Measurements from ENCODE around the gene SPATA31A1. TPM values are rescaled to one million over a fixed set of nuclear protein-coding genes. Genes with fewer than 3 reads are reported as not detected.
"Not testable (repeated sequence)": the region's sequence is repeated elsewhere in the genome, so short reads cannot be mapped to it uniquely, and the experiment has no call there.

Gene SPATA31A1
- polyA plus RNA-seq (not detected in 2 replicates), polyA minus RNA-seq (not detected in 2 replicates)

DNA sequence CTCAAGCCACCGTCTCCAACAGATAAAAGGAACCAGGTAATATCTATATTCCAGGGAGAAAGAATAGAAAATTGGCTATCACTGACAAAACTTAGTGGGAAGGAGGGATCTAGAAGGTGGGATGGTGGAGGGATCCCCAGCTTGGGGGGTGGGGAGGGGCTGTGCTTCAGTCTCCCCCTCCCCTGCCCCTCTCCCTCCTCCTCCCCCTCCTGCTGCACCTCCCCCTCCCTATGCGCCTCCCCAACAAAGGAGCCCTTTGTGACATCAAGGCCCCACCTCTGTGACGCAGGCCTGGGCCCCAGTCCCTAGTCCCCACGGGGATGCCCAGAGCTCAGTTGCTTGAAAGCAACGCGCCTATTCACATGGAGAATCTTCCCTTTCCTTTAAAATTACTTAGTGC, at the start of gene SPATA31A1:
Gene SPATA31A1, plus strand, starts transcription at position 301 of the 400 bp plus-strand sequence. Its CDS starts 62 bp downstream, at position 363.
- not testable (repeated sequence) for H3K9ac ChIP-seq (ENCODE audit: low read length); H3F3A ChIP-seq (ENCODE audit: insufficient read depth, low read length, poor library complexity, severe bottlenecking); H3K27ac ChIP-seq (ENCODE audit: low read length); H3K4me2 ChIP-seq (ENCODE audit: low read length); H3K9me3 ChIP-seq (ENCODE audit: low read length); H4K20me1 ChIP-seq (ENCODE audit: insufficient read depth); H3K9me2 ChIP-seq (ENCODE audit: insufficient read depth, low read length); H3K27me3 ChIP-seq (ENCODE audit: insufficient read depth, low read depth, low read length); H3K4me3 ChIP-seq (ENCODE audit: low read length); H3K79me2 ChIP-seq (replicated peaks; ENCODE audit: insufficient read depth, low read length); H2AFZ ChIP-seq (ENCODE audit: low read depth, low read length); H3K36me3 ChIP-seq (ENCODE audit: insufficient read depth, low read length)

DNA sequence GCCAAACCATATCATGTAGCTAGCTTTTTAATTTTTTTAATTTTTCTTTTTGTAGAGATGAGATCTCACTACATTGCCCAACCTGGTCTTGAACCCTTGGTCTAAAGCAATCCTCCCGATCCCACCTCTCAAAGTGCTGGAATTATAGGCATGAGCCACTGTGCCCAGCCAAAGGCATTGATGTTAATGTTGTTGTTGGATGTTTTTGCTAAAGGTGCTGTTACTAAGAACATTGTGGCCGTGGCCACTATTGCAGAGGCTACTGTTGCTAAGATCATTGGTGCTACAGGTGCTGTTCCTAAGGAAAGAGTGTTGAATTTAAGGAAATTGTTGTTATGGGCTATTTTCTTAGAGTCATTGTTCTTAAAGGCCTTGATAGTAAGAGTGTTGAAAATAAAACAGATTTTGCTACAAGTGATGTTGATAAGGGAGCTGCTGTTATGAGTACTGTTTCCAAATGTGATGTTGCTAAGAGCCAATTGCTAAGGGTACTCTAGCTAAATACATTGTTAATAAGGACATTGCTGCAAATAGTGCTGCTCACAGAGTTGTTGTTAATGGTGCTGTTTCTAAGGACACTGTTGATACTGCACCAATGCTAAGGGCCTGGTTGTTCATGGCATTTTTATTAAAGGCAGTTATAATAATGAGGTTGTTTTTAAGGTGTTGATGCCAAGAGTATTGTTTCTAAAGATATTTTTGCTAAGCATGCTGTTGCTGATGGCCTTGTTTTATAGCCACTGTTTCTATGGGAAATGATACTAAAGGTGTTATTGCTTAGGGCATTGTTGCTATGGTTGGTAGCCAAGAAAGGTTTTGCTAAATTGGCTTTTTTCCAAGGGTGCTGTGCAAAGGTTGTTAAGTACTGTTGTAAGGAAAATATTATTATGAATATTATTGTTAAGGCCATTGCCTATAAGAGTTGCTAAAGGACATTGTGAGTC, 52.1 kb downstream of the SPATA31A1 start:
- H2AFZ ChIP-seq (ENCODE audit: low read depth, low read length); H3K4me3 ChIP-seq (ENCODE audit: low read length); H3F3A ChIP-seq (ENCODE audit: insufficient read depth, low read length, poor library complexity, severe bottlenecking); H3K27me3 ChIP-seq (ENCODE audit: insufficient read depth, low read depth, low read length); H3K9ac ChIP-seq (ENCODE audit: low read length); H3K9me3 ChIP-seq (ENCODE audit: low read length); H3K36me3 ChIP-seq (ENCODE audit: insufficient read depth, low read length); H3K9me2 ChIP-seq (ENCODE audit: insufficient read depth, low read length); H4K20me1 ChIP-seq (ENCODE audit: insufficient read depth); H3K79me2 ChIP-seq (replicated peaks; ENCODE audit: insufficient read depth, low read length); H3K4me2 ChIP-seq (ENCODE audit: low read length); H3K27ac ChIP-seq (ENCODE audit: low read length): not testable (repeated sequence)

DNA sequence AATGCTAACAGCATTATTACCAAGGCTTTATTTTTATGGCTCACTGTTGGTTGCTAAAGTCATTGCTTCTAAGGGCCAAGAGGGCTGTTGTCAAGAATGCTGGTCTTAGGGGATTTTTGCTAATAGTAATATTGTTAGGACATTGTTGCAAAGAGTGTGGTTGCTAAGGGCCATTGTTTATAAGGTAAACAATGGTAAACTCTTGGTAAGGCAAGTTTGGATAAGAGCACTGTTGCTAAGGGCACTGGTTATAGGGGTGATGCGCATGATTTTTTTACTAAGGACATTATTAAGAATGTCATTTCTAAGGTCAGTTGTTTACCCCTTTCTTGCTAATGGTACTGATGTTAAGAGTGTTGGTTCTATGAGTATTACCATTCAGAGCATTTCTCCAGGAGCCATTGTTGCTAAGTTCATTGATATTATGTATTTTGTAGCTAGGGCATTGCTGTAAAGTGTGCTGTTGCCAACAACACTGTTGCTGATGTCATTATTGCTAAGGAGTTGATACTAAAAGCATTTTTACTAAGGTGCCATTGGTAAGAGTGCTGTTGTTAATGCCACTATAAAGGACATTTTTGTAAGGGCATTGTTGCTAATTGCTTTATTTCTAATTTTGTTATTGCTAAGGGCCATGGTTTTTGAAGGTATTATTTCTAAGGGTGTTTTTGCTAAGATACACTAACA, 55.9 kb downstream of the SPATA31A1 start:
- H2AFZ ChIP-seq (ENCODE audit: low read depth, low read length); H3K27ac ChIP-seq (ENCODE audit: low read length); H3K27me3 ChIP-seq (ENCODE audit: insufficient read depth, low read depth, low read length); H3K4me2 ChIP-seq (ENCODE audit: low read length); H3F3A ChIP-seq (ENCODE audit: insufficient read depth, low read length, poor library complexity, severe bottlenecking); H3K9me2 ChIP-seq (ENCODE audit: insufficient read depth, low read length); H4K20me1 ChIP-seq (ENCODE audit: insufficient read depth); H3K36me3 ChIP-seq (ENCODE audit: insufficient read depth, low read length); H3K9me3 ChIP-seq (ENCODE audit: low read length); H3K79me2 ChIP-seq (replicated peaks; ENCODE audit: insufficient read depth, low read length); H3K4me3 ChIP-seq (ENCODE audit: low read length); H3K9ac ChIP-seq (ENCODE audit: low read length): not testable (repeated sequence)

Other genes with a start within 250 kb of the SPATA31A1 start
- 5.4 and 7.6 TPM in 2 replicates for gene CNTNAP3, start 67.5 kb upstream of the SPATA31A1 start, polyA plus RNA-seq

Data from neural cell (in vitro differentiated cells).